ENCODE measurements around the gene DEAF1. TPM values are rescaled to one million over a fixed set of nuclear protein-coding genes. Genes with fewer than 3 reads are reported as not detected.

DEAF1 gene
- total RNA-seq, 1 donor from 2014 or later = 39.8 TPM

GRCh38 chr11:696955-697491, 2.0 kb upstream of the DEAF1 start:
- H3K27me3 Mint-ChIP-seq = no peaks in the 10 kb centered on the region
- H3K4me3 Mint-ChIP-seq = peak overlapping the region; percentile 87
- DNase-seq (no peak), ATAC-seq (ENCODE audit: low read depth) (peak; percentile 2)
- H3K4me1 Mint-ChIP-seq = peaks cover 42% of the 10 kb centered on the region
- POLR2A ChIA-PET = interaction anchor here (0.5 to 6.1 kb wide), 17 partner anchors 9 to 165 kb away, joined by 3 to 95 read pairs (median 5); partner anchors contain the start of genes EPS8L2, IRF7, PHRF1 and RPLP2
- no peaks in the 10 kb centered on the region for H3K9me3 Mint-ChIP-seq
- intact Hi-C loops (cut with micrococcal nuclease) = loop anchor here (1.0 to 10.0 kb wide), 2 partner anchors 24 to 688 kb away; partner anchors contain the start of gene BRSK2
- peaks cover 20% of the 10 kb centered on the region for H3K36me3 Mint-ChIP-seq (ENCODE audit: low read depth)
- CTCF ChIA-PET = interaction anchor here (1.2 to 9.7 kb wide), 2 partner anchors 10 to 28 kb away, joined by 7 to 70 read pairs; partner anchors contain the start of gene EPS8L2
- TF ChIP-seq, protein P1, sequence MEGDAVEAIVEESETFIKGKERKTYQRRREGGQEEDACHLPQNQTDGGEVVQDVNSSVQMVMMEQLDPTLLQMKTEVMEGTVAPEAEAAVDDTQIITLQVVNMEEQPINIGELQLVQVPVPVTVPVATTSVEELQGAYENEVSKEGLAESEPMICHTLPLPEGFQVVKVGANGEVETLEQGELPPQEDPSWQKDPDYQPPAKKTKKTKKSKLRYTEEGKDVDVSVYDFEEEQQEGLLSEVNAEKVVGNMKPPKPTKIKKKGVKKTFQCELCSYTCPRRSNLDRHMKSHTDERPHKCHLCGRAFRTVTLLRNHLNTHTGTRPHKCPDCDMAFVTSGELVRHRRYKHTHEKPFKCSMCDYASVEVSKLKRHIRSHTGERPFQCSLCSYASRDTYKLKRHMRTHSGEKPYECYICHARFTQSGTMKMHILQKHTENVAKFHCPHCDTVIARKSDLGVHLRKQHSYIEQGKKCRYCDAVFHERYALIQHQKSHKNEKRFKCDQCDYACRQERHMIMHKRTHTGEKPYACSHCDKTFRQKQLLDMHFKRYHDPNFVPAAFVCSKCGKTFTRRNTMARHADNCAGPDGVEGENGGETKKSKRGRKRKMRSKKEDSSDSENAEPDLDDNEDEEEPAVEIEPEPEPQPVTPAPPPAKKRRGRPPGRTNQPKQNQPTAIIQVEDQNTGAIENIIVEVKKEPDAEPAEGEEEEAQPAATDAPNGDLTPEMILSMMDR (IDR thresholded peaks at IDR 0.05) = no peak
- peak overlapping the region; percentile 94 for H3K27ac Mint-ChIP-seq

DNA sequence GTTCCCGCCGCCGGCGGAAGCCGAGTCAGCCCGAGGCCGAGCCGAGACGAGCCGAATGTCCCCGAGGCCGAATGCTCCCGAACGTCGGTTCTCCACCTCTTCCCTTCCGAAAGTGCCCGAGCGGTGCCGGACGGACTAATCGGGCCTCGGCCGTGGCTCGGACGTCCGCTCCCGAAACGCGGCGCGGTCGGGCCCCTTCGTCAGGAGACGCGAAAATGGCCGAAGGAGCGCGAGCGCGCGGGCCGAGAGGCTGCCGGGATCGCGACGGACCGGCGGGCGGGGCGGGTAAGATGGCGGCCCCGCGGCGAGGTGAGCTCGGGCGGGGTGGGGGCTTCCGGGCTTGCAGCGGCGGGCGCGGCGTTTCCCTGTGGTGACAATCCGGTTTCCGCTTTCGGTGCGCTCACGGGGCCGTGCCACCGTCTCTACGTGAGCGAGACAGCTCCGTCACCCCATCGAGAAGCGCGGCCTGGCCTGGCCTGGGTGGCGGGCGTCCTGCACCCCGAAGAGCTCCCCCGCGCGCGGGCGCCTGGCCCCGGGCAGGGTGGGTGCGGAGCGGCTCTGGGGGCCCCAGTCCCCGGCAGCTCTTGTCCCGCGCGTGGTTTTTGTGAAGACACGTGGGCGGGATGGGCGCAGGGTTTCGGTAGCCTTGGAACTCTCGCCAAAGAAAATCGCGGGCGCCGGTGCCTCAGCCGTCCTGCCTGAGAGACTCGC, 671 bp upstream of the DEAF1 start, which contains the start of gene TMEM80:
Gene TMEM80 (plus strand): TSS at position 279 of the 711 bp plus-strand sequence. CDS start 12 bp downstream, at position 291.
- intact Hi-C loops (cut with micrococcal nuclease) = loop anchor here (1.0 to 10.0 kb wide), 7 partner anchors 33 to 689 kb away; partner anchors contain the start of genes BRSK2, LRRC56 and TALDO1
- TF ChIP-seq, protein P1 (IDR thresholded peaks at IDR 0.05) = no peak
- Mint-ChIP-seq H3K4me1 (peaks cover 46% of the 10 kb centered on the region), H3K27me3 (no peaks in the 10 kb centered on the region), H3K9me3 (no peaks in the 10 kb centered on the region), H3K27ac (peak within 1 kb of the TSS; percentile 94), H3K36me3 (ENCODE audit: low read depth) (peaks cover 17% of the 10 kb centered on the region), H3K4me3 (peak within 1 kb of the TSS; percentile 87)
- CTCF ChIA-PET = interaction anchor here (1.2 to 9.7 kb wide), 3 partner anchors 29 to 141 kb away, joined by 5 to 70 read pairs (median 8); partner anchors contain the start of gene TALDO1
- POLR2A ChIA-PET = interaction anchor here (0.5 to 6.1 kb wide), 25 partner anchors 9 to 694 kb away, joined by 3 to 95 read pairs (median 4); partner anchors contain the start of genes BET1L, BRSK2, IRF7 and LRRC56
- peak; percentile 95 for DNase-seq
- peak; percentile 71 for ATAC-seq (ENCODE audit: low read depth)

DNA sequence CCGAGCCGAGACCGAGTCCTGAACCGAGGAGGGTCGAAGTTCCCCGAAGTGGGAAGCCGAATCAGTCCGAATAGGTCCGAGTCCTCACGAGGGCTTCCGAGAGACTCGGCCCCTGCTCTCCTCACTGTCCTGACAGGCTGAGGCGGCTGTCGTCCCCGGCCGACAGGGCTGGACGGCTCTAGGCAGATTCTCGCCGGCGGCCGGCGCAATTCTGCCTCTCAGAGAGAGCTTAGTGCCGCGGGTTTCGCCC, 191 bp upstream of the DEAF1 start:
- DNase-seq (peak; percentile 98), ATAC-seq (ENCODE audit: low read depth) (no peak)
- ChIA-PET POLR2A (interaction anchor here (0.5 to 6.1 kb wide), 22 partner anchors 14 to 694 kb away, joined by 3 to 95 read pairs (median 5); partner anchors contain the start of genes BET1L, BRSK2, IRF7 and LRRC56), CTCF (interaction anchor here (1.2 to 9.7 kb wide), 3 partner anchors 29 to 140 kb away, joined by 5 to 70 read pairs (median 8); partner anchors contain the start of gene TALDO1)
- intact Hi-C loops (cut with micrococcal nuclease) = loop anchor here (1.0 to 10.0 kb wide), 7 partner anchors 32 to 690 kb away; partner anchors contain the start of genes BRSK2, LRRC56 and TALDO1
- H3K4me3 Mint-ChIP-seq = peak overlapping the region; percentile 87
- no peaks in the 10 kb centered on the region for H3K9me3 Mint-ChIP-seq
- peak overlapping the region; percentile 94 for H3K27ac Mint-ChIP-seq
- H3K36me3 Mint-ChIP-seq (ENCODE audit: low read depth) = peaks cover 17% of the 10 kb centered on the region
- peaks cover 47% of the 10 kb centered on the region for H3K4me1 Mint-ChIP-seq
- TF ChIP-seq, protein P1 (IDR thresholded peaks at IDR 0.05) = no peak
- no peaks in the 10 kb centered on the region for H3K27me3 Mint-ChIP-seq

- Mint-ChIP-seq H3K4me1 (peaks cover 47% of the 10 kb centered on the region), H3K4me3 (peak overlapping the region; percentile 81), H3K27me3 (no peaks in the 10 kb centered on the region), H3K36me3 (ENCODE audit: low read depth) (peaks cover 15% of the 10 kb centered on the region), H3K27ac (peak overlapping the region; percentile 81), H3K9me3 (no peaks in the 10 kb centered on the region)
- no peak for DNase-seq
- TF ChIP-seq, protein P1 (IDR thresholded peaks at IDR 0.05) = no peak
- intact Hi-C loops (cut with micrococcal nuclease) = loop anchor here (2.0 to 10.0 kb wide), 3 partner anchors 31 to 691 kb away; partner anchors contain the start of gene BRSK2
- ChIA-PET POLR2A (interaction anchor here (0.6 to 6.1 kb wide), 13 partner anchors 8 to 487 kb away, joined by 3 to 95 read pairs (median 5); partner anchors contain the start of genes BET1L, IRF7, LRRC56 and PHRF1), CTCF (interaction anchor here (9.7 kb wide), 1 partner anchor 31 kb away, joined by 70 read pairs; no protein-coding TSS in a partner anchor)
- no peak for ATAC-seq (ENCODE audit: low read depth)
Observed at GRCh38 chr11:693887-694562, 997 bp downstream of the DEAF1 start.

Measured in activated B cell treated with CpG ODN at 0.5 μM for 24 hours (primary cell).